ELF-1 (cell line): ENCODE measurements around the gene ATP2B1.

Source experiments
- DNase-seq: peaks from one replicate; pipeline ENCODE4 v3.0.0-alpha.2; 2016; ENCODE audit warnings: low read depth, low spot score

The ATP2B1 gene

DNA sequence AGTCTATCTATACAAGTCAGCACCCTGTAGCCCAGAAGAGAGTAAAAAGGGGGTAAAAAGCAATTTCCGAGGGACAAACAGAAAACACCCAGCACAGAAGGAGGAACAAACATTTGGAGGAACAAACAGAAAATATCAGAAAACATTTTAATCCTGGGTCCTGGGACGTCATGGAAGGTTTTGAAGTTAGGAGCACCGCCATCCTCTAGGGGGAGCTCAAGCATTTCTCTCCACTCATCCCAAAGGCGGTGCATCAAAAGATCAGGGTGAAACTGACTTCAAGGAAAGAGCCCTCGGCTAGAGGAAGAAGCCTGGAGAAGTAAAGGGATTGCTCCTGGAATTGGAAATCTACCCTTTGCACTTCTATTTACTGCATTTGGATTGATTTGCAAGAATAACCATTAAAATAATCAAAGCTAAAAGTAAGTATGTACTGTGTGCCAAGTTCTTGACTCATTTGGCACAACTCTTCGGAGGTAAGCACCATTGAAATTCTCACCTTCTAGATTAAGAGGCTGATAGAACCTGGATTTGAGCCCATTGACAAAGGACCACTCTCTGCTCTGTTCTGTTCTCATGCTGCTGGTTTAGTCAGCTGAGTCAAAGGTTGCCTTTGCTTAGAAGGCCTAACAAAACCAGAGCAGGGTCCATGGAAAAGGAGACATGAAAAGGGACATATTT is 165.6 kb downstream of the ATP2B1 start:
- DNase-seq, result peak; percentile 90

DNA sequence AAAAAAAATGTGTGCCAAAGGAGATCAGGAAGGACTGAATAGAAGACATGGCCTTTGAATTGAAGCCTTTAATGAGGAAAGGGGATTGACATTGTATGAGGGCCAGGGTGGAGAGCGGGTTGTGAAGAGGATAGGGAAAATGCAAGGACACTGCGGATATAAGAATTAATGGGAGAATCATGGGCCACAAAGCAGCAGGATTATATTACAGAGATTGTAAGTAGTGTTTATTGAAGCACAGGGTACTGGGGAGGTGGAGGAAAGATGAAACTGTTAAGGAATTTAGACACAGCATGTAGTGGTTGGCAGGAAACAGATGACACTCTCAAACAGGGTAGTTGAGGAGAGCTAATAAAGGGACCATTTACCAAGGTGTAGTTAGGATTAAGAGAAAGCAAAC is 166.4 kb downstream of the ATP2B1 start:
- no peak for DNase-seq

DNA sequence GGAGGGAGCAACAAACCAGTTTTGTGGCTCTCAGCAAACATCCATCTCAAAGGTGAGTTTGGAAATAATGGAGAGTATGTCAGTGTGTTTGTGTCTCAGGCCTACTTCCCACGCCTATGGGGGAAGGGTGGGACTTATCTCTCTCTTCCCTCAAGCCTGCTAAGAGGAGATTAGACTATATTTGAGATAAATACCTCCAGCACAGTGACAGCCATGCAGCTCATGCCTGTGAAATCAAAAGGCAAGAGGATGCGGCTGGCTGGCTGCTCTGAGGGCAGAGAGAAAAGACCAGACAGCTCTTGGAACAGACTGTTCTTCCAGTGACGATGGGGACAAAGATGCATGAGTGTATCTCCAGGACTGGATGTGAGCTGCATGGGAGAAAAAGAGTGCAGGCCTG is 168.1 kb downstream of the ATP2B1 start:
- no peak for DNase-seq

DNA sequence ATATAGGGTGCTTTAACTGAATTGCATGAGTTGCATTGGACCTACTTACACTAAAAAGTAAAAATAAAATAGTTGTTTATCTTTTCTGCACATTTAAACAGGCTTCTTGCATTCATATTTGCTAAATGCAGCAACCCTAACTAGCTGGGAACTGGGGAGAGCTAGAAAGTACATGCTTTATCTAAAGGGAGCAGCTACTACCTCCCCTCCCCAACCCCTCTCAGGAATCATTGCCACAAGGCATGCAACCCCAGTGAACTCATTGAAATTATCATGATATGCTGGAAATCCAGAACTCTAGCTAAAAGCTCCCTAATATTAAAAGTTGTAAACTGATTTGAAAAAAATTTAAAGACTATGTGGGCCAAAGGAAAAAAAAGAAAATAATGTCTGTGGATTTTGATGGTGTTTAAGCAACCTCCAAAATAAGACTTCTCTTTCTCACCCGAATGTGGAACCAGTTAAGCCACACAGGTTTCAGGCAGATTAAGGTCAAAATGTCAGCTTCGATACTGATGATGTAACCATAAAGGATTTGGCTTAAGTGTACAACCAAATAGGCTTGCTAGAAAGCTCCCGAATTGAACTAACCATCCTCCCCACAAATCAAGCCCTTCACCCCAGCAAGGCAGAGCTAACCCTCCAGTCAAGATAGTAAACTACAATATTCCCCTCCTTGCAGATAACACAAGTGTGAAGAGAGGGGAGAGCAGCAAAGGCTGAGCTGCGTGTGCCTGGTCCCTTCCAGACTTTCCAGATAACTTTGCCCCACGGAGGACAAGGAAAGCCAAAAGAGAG is 169.0 kb downstream of the ATP2B1 start:
- DNase-seq, result no peak

DNA sequence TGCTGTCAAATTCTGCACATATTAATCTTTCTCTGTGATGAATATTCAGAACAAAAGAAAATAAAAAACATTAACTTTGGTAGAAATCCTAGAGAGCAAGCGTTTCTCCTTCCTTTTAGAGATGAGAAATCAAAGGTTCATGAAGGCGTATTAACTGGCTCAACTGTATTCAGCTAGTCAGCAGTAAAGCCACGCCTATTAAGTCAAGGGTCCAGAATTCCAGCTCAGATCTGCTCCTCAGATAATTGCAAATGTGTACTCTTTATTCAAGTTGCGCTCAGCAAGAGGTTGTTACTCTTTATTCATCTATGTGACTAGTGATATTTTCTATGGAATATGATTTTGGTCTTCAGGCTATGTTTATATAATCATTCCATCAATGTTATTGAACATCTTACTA is 169.7 kb downstream of the ATP2B1 start:
- DNase-seq, result no peak
